B cell (primary cell): ENCODE data around the gene NUDT21. TPM values are rescaled to one million over a fixed set of nuclear protein-coding genes. Genes with fewer than 3 reads are reported as not detected.

Experiments
- ATAC-seq: fragments of 200-7000 bp; cut with Tn5 transposase; one replicate; pipeline ENCODE4 v1.10.0; 2021; ENCODE audit warnings: low read depth, mild to moderate bottlenecking, moderate number of reproducible peaks, moderate library complexity
- CTCF ChIA-PET: fragments of 350-600 bp; sonication (Branson Sonifier 250); formaldehyde crosslinking; loops from one replicate; lab custom pipeline; 2021; ENCODE audit warnings: antibody characterized with exemption, inconsistent platforms; lab: Charles Lee
- POLR2A ChIA-PET: fragments of 350-600 bp; sonication (Branson Sonifier 250); formaldehyde crosslinking; loops from one replicate; lab custom pipeline; 2021; ENCODE audit warnings: antibody characterized with exemption; lab: Charles Lee
- DNase-seq: peaks from one replicate; pipeline ENCODE4 v3.0.0; 2013
- H2AFZ ChIP-seq: 2 replicates; pipeline ENCODE4 v1.6.1; 2012; ENCODE audit warnings: mild to moderate bottlenecking, low read depth, low read length; ENCODE audit not compliant: insufficient read depth, poor library complexity, severe bottlenecking
- H3K27ac ChIP-seq, 2 donors: 1 replicate in 1 of 2; 2 replicates in 1 of 2; pipeline ENCODE4 v1.5.1; 2012 to 2013; ENCODE audit warnings: low read length in 2 of 2, mild to moderate bottlenecking in 2 of 2, moderate library complexity in 1 of 2
- H3K27me3 ChIP-seq, 4 experiments: fragments of 200-600 bp in 1 of 4; sonication (generic) in 1 of 4; replicated peaks in 1 of 4; 1 replicate in 2 of 4; 2 replicates in 2 of 4; pipeline versions ENCODE4 v1.6.1 to v1.7.0; 2013 to 2016; ENCODE audit warnings: low read length in 3 of 4, mild to moderate bottlenecking in 2 of 4, mixed read lengths in 1 of 4, moderate library complexity in 1 of 4; ENCODE audit not compliant: insufficient read depth in 4 of 4, control insufficient read depth in 3 of 4; ENCODE audit errors: control extremely low read depth in 1 of 4
- H3K36me3 ChIP-seq, 2 experiments: replicated peaks in 1 of 2; 1 replicate in 1 of 2; 2 replicates in 1 of 2; pipeline versions ENCODE4 v1.6.1 to v1.7.1; 2013; ENCODE audit warnings: low read length in 1 of 2; ENCODE audit not compliant: insufficient read depth in 2 of 2, control insufficient read depth in 1 of 2; ENCODE audit errors: control extremely low read depth in 1 of 2, extremely low read depth in 1 of 2
- H3K4me1 ChIP-seq, 2 donors: fragments of 200-600 bp in 1 of 2; sonication (generic) in 1 of 2; 1 replicate in 1 of 2; 2 replicates in 1 of 2; pipeline versions ENCODE4 v1.5.1 to v1.6.1; 2013 to 2017; ENCODE audit warnings: low read length in 2 of 2; ENCODE audit not compliant: control insufficient read depth in 2 of 2, insufficient read depth in 2 of 2
- H3K4me2 ChIP-seq: replicated peaks from 2 replicates; pipeline ENCODE3; 2012; ENCODE audit warnings: mild to moderate bottlenecking, low read depth, low read length; ENCODE audit not compliant: poor library complexity, severe bottlenecking
- H3K4me3 ChIP-seq, 5 experiments: fragments of 200-600 bp in 1 of 5; sonication (generic) in 1 of 5; 1 replicate in 3 of 5; 2 replicates in 2 of 5; pipeline versions ENCODE4 v1.5.1 to v1.7.0; 2011 to 2016; ENCODE audit warnings: low read length in 4 of 5, mild to moderate bottlenecking in 4 of 5, low read depth in 2 of 5, control low read depth in 1 of 5, moderate library complexity in 1 of 5; ENCODE audit not compliant: insufficient read depth in 1 of 5; ENCODE audit errors: control extremely low read depth in 1 of 5, extremely low read depth in 1 of 5
- H3K79me2 ChIP-seq: fragments of 200-600 bp; sonication (generic); one replicate; pipeline ENCODE4 v1.6.0; 2016; ENCODE audit warnings: low read length; ENCODE audit not compliant: control insufficient read depth, insufficient read depth
- H3K9ac ChIP-seq: fragments of 200-600 bp; sonication (generic); 2 replicates; pipeline ENCODE4 v1.6.1; 2017; ENCODE audit warnings: mild to moderate bottlenecking, low read length, moderate library complexity
- H3K9me3 ChIP-seq, 3 donors: one replicate each; pipeline versions ENCODE4 v1.6.1 to v1.7.1; 2013; ENCODE audit warnings: low read length in 2 of 3; ENCODE audit not compliant: control insufficient read depth in 2 of 3, insufficient read depth in 1 of 3; ENCODE audit errors: control extremely low read depth in 1 of 3
- H4K20me1 ChIP-seq: 2 replicates; pipeline ENCODE4 v1.6.0; 2012; ENCODE audit warnings: mild to moderate bottlenecking, low read length; ENCODE audit not compliant: insufficient read depth, control insufficient read depth, poor library complexity, severe bottlenecking
- H3K27ac Mint-ChIP-seq: one replicate; pipeline ENCODE4 v1.8.0; 2021; ENCODE audit warnings: mixed read lengths
- H3K27me3 Mint-ChIP-seq: one replicate; pipeline ENCODE4 v1.8.0; 2021; ENCODE audit warnings: mixed read lengths
- H3K4me1 Mint-ChIP-seq: one replicate; pipeline ENCODE4 v1.8.0; 2021; ENCODE audit warnings: mixed read lengths
- H3K4me3 Mint-ChIP-seq: one replicate; pipeline ENCODE4 v1.8.0; 2021; ENCODE audit warnings: mixed read lengths
- H3K9me3 Mint-ChIP-seq: one replicate; pipeline ENCODE4 v1.8.0; 2022; ENCODE audit warnings: mixed read lengths; ENCODE audit not compliant: insufficient read depth
- EZH2 ChIP-seq: IDR thresholded peaks from 2 replicates; pipeline ENCODE4 v1.6.1; 2012; ENCODE audit warnings: borderline replicate concordance, low read depth, mild to moderate bottlenecking, moderate library complexity, low read length; ENCODE audit not compliant: insufficient read depth, poor library complexity, severe bottlenecking
- WGBS: methylation state at CpG from one replicate; pipeline ENCODE4 v1.1.5; 2013; ENCODE audit warnings: missing lambda C conversion rate; ENCODE audit not compliant: insufficient coverage; 5-methylcytosine and 5-hydroxymethylcytosine counted together
- intact Hi-C: fragments of 100-400 bp; cut with micrococcal nuclease; formaldehyde crosslinking; loops from one replicate; pipeline ENCODE4 v1.10.0; 2022
- polyA plus RNA-seq: library from polyadenylated mRNA; depleted of rRNA; stranded (reverse); fragments of >200 nt; gene quantifications from 2 replicates; pipeline ENCODE4 v1.2.3, GENCODE V29; 2012
- total RNA-seq, 2 donors: library from RNA; stranded (reverse); fragments of 120-200 nt in 1 of 2; gene quantifications; 1 replicate in 1 of 2; 2 replicates in 1 of 2; pipeline versions ENCODE4 v1.2.3 to v1.2.4, GENCODE V29; 2013 to 2022
- TF ChIP-seq, protein P1 (sequence below): fragments of 200-600 bp; IDR thresholded peaks from one replicate; pipeline ENCODE4 v1.8.0; 2022; ENCODE audit warnings: antibody characterized with exemption, mild to moderate bottlenecking

Gene NUDT21
- total and polyA plus RNA-seq, 2 donors (not counting 1 experiment from before 2014, with no cell fraction given) = 27.3 to 89.4 TPM

DNA sequence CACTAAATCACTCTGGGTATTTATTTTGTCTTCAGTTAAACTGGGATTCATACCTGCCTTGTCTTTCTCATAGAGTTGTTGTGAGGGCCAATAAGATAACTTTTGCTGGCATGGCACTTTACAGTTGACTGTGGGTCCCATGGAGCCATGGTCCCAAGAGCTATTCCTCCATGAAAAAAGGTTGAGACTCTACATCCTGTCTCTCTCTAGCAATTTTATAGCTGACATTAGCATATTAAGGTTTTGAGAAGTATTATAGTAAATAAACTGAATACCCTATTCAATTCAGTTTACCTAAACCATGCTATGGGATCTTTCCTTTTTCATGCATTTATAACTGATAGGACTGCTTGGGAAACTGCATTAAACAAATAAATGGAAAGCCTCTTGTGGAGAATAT is 17.7 kb upstream of the NUDT21 start:
- H3K4me1 ChIP-seq = no peaks in the 10 kb centered on the region
- Mint-ChIP-seq H3K27ac (no peak overlapping the region), H3K4me3 (no peak overlapping the region), H3K4me1 (no peaks in the 10 kb centered on the region), H3K9me3 (no peaks in the 10 kb centered on the region), H3K27me3 (no peaks in the 10 kb centered on the region)
- POLR2A ChIA-PET = interaction anchor here (0.7 kb wide), 1 partner anchor 632 kb away, joined by 3 read pairs; no protein-coding TSS in a partner anchor
- H3K27ac ChIP-seq = no peak overlapping the region
- no peak overlapping the region for H3K4me2 ChIP-seq
- DNase-seq (no peak), ATAC-seq (no peak)
- no peak overlapping the region for H2AFZ ChIP-seq
- intact Hi-C loops = no loop called here
- TF ChIP-seq, protein P1, sequence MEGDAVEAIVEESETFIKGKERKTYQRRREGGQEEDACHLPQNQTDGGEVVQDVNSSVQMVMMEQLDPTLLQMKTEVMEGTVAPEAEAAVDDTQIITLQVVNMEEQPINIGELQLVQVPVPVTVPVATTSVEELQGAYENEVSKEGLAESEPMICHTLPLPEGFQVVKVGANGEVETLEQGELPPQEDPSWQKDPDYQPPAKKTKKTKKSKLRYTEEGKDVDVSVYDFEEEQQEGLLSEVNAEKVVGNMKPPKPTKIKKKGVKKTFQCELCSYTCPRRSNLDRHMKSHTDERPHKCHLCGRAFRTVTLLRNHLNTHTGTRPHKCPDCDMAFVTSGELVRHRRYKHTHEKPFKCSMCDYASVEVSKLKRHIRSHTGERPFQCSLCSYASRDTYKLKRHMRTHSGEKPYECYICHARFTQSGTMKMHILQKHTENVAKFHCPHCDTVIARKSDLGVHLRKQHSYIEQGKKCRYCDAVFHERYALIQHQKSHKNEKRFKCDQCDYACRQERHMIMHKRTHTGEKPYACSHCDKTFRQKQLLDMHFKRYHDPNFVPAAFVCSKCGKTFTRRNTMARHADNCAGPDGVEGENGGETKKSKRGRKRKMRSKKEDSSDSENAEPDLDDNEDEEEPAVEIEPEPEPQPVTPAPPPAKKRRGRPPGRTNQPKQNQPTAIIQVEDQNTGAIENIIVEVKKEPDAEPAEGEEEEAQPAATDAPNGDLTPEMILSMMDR = no peak
- TF ChIP-seq EZH2 = no peak
- CTCF ChIA-PET = no interaction called here
- no peak overlapping the region for H3K4me3 ChIP-seq
- no peaks in the 10 kb centered on the region for H3K79me2 ChIP-seq
- no peaks in the 10 kb centered on the region for H4K20me1 ChIP-seq
- H3K9ac ChIP-seq = no peak overlapping the region
- H3K9me3 ChIP-seq = no peaks in the 10 kb centered on the region
- no peaks in the 10 kb centered on the region for H3K27me3 ChIP-seq
- H3K36me3 ChIP-seq = peaks cover 35 to 69% of the 10 kb centered on the region in 2 experiments

GRCh38 chr16:56466344-56466743 is 15.2 kb upstream of the NUDT21 start:
- no peak overlapping the region for H3K9ac ChIP-seq
- no peaks in the 10 kb centered on the region for H3K4me1 ChIP-seq
- WGBS = 100% methylated on average over 2 of the region's 2 CpGs
- no peaks in the 10 kb centered on the region for H3K79me2 ChIP-seq
- ATAC-seq (no peak), DNase-seq (no peak)
- intact Hi-C loops = no loop called here
- TF ChIP-seq, protein P1 = no peak
- no peak for TF ChIP-seq EZH2
- ChIA-PET CTCF (no interaction called here), POLR2A (no interaction called here)
- peaks cover 32 to 66% of the 10 kb centered on the region in 2 experiments for H3K36me3 ChIP-seq
- Mint-ChIP-seq H3K27me3 (no peaks in the 10 kb centered on the region), H3K4me1 (no peaks in the 10 kb centered on the region), H3K9me3 (no peaks in the 10 kb centered on the region), H3K4me3 (no peak overlapping the region), H3K27ac (no peak overlapping the region)
- H3K9me3 ChIP-seq = no peaks in the 10 kb centered on the region
- no peaks in the 10 kb centered on the region for H4K20me1 ChIP-seq
- no peaks in the 10 kb centered on the region for H3K27me3 ChIP-seq
- no peak overlapping the region for H3K4me3 ChIP-seq
- no peak overlapping the region for H3K4me2 ChIP-seq
- H3K27ac ChIP-seq = no peak overlapping the region
- no peak overlapping the region for H2AFZ ChIP-seq
